H1 (cell line): ENCODE results near the gene KATNIP. TPM values are rescaled to one million over a fixed set of nuclear protein-coding genes. Genes with fewer than 3 reads are reported as not detected.

Experiments
- CTCF ChIA-PET: fragments of 300-600 bp; sonication (Branson Sonifier 250); formaldehyde crosslinking; loops from one replicate; lab custom pipeline; 2021; ENCODE audit not compliant: partially characterized antibody; lab: Charles Lee
- POLR2A ChIA-PET: fragments of 300-600 bp; sonication (Branson Sonifier 250); formaldehyde crosslinking; loops from one replicate; lab custom pipeline; 2021; ENCODE audit warnings: inconsistent platforms; ENCODE audit not compliant: partially characterized antibody; lab: Charles Lee
- DNase-seq, 2 experiments: peaks; one replicate each; pipeline versions ENCODE4 v3.0.0 to v3.0.0-alpha.2; 2010 to 2022; ENCODE audit warnings: low spot score in 2 of 2, low read depth in 1 of 2, mixed read lengths in 1 of 2
- FAIRE-seq: peaks from 2 replicates; lab custom pipeline; 2011; peaks lifted over from hg19 to GRCh38; lab: Jason Lieb, UNC
- H2AFZ ChIP-seq: 2 replicates; pipeline ENCODE4 v1.8.1; 2012; ENCODE audit warnings: low read length, inconsistent platforms
- H2AK5ac ChIP-seq: 2 replicates; pipeline ENCODE4 v1.6.1; 2013; ENCODE audit warnings: low read depth, low read length
- H2BK120ac ChIP-seq: replicated peaks from 2 replicates; pipeline ENCODE3; 2013; ENCODE audit warnings: low read depth, low read length, inconsistent platforms
- H2BK12ac ChIP-seq: 2 replicates; pipeline ENCODE4 v1.6.1; 2013; ENCODE audit warnings: low read depth, low read length
- H2BK15ac ChIP-seq: 2 replicates; pipeline ENCODE4 v1.6.1; 2013; ENCODE audit warnings: low read length
- H2BK20ac ChIP-seq: 2 replicates; pipeline ENCODE4 v1.6.1; 2013; ENCODE audit warnings: low read length
- H2BK5ac ChIP-seq: 2 replicates; pipeline ENCODE4 v1.6.1; 2013; ENCODE audit warnings: low read depth, low read length
- H3K14ac ChIP-seq: 2 replicates; pipeline ENCODE4 v1.6.1; 2013; ENCODE audit warnings: inconsistent platforms; ENCODE audit not compliant: insufficient read length
- H3K18ac ChIP-seq: 2 replicates; pipeline ENCODE4 v1.6.1; 2013; ENCODE audit warnings: low read length; ENCODE audit errors: extremely low read depth
- H3K23ac ChIP-seq: 2 replicates; pipeline ENCODE4 v1.6.1; 2013; ENCODE audit warnings: inconsistent platforms; ENCODE audit not compliant: insufficient read length
- H3K23me2 ChIP-seq: 2 replicates; pipeline ENCODE4 v1.6.1; 2013; ENCODE audit warnings: low read depth, low read length
- H3K27ac ChIP-seq: 2 replicates; pipeline ENCODE4 v1.6.1; 2011; ENCODE audit warnings: low read depth, low read length, inconsistent platforms
- H3K27me3 ChIP-seq, 4 experiments: replicated peaks in 1 of 4; 1 replicate in 1 of 4; 2 replicates in 3 of 4; pipeline versions ENCODE4 v1.6.1 to v1.8.1; 2011 to 2013; ENCODE audit warnings: low read length in 3 of 4, mild to moderate bottlenecking in 3 of 4, inconsistent platforms in 2 of 4, mixed read lengths in 2 of 4, moderate library complexity in 1 of 4; ENCODE audit not compliant: control insufficient read depth in 3 of 4, insufficient read depth in 3 of 4; ENCODE audit errors: extremely low read depth in 1 of 4
- H3K36me3 ChIP-seq, 4 experiments: 2 replicates each; pipeline versions ENCODE4 v1.6.1 to v1.8.1; 2011 to 2013; ENCODE audit warnings: mild to moderate bottlenecking in 4 of 4, low read length in 3 of 4, moderate library complexity in 2 of 4, control low read depth in 1 of 4, inconsistent platforms in 1 of 4; ENCODE audit not compliant: insufficient read depth in 4 of 4, control insufficient read depth in 2 of 4
- H3K4ac ChIP-seq: replicated peaks from 2 replicates; pipeline ENCODE3; 2013; ENCODE audit warnings: low read length, low read depth, mixed read lengths, inconsistent platforms; ENCODE audit not compliant: insufficient read length
- H3K4me1 ChIP-seq, 4 experiments: replicated peaks in 1 of 4; 1 replicate in 1 of 4; 2 replicates in 3 of 4; pipeline versions ENCODE4 v1.6.1 to v1.8.1; 2011 to 2013; ENCODE audit warnings: low read length in 3 of 4, inconsistent platforms in 2 of 4, mixed read lengths in 1 of 4; ENCODE audit not compliant: insufficient read depth in 4 of 4, control insufficient read depth in 3 of 4
- H3K4me2 ChIP-seq, 2 experiments: 2 replicates each; pipeline versions ENCODE4 v1.6.1 to v1.8.1; 2011 to 2013; ENCODE audit warnings: low read depth in 2 of 2, low read length in 2 of 2, control low read depth in 1 of 2, inconsistent platforms in 1 of 2, mild to moderate bottlenecking in 1 of 2; ENCODE audit not compliant: insufficient read depth in 1 of 2
- H3K4me3 ChIP-seq, 4 experiments: fragments of 200-600, 300-600 bp in 1 of 4; sonication (generic), shearing (Covaris generic), sonication (Bioruptor Twin) in 1 of 4; 2 replicates each; pipeline versions ENCODE4 v1.5.1 to v1.8.1; 2011 to 2016; ENCODE audit warnings: low read length in 4 of 4, low read depth in 3 of 4, control low read depth in 2 of 4, inconsistent platforms in 2 of 4, mild to moderate bottlenecking in 2 of 4, mixed read lengths in 1 of 4, moderate library complexity in 1 of 4; ENCODE audit not compliant: insufficient read depth in 2 of 4; ENCODE audit errors: extremely low read depth in 1 of 4
- H3K56ac ChIP-seq: replicated peaks from 2 replicates; pipeline ENCODE3; 2013; ENCODE audit warnings: low read depth, mild to moderate bottlenecking, mixed read lengths, low read length, inconsistent platforms; ENCODE audit not compliant: insufficient read length
- H3K79me1 ChIP-seq: 2 replicates; pipeline ENCODE4 v1.6.1; 2013; ENCODE audit warnings: low read depth, low read length, control low read depth
- H3K79me2 ChIP-seq, 2 experiments: 2 replicates each; pipeline versions ENCODE4 v1.6.1 to v1.8.1; 2012 to 2013; ENCODE audit warnings: low read length in 2 of 2, mild to moderate bottlenecking in 2 of 2, inconsistent platforms in 1 of 2; ENCODE audit not compliant: insufficient read depth in 2 of 2, control insufficient read depth in 1 of 2
- H3K9ac ChIP-seq, 4 experiments: replicated peaks in 1 of 4; 1 replicate in 1 of 4; 2 replicates in 3 of 4; pipeline versions ENCODE4 v1.6.1 to v1.8.1; 2011 to 2013; ENCODE audit warnings: low read depth in 3 of 4, low read length in 3 of 4, control low read depth in 2 of 4, mild to moderate bottlenecking in 2 of 4, moderate library complexity in 2 of 4, inconsistent platforms in 1 of 4; ENCODE audit errors: extremely low read depth in 1 of 4
- H3K9me3 ChIP-seq, 2 experiments: 2 replicates each; pipeline versions ENCODE4 v1.6.1 to v1.8.1; 2012 to 2013; ENCODE audit warnings: mild to moderate bottlenecking in 2 of 2, moderate library complexity in 2 of 2, control low read depth in 1 of 2, inconsistent platforms in 1 of 2, low read depth in 1 of 2, low read length in 1 of 2, mixed read lengths in 1 of 2; ENCODE audit not compliant: insufficient read depth in 2 of 2
- H4K20me1 ChIP-seq, 2 experiments: replicated peaks in 1 of 2; 2 replicates each; pipeline versions ENCODE3 to v1.8.1; 2011 to 2013; ENCODE audit warnings: inconsistent platforms in 2 of 2, low read length in 2 of 2, mild to moderate bottlenecking in 1 of 2; ENCODE audit not compliant: insufficient read depth in 2 of 2, control insufficient read depth in 1 of 2
- H4K5ac ChIP-seq: 2 replicates; pipeline ENCODE4 v1.6.1; 2013; ENCODE audit warnings: low read length, low read depth, mixed read lengths, inconsistent platforms; ENCODE audit not compliant: insufficient read length
- H4K8ac ChIP-seq: 2 replicates; pipeline ENCODE4 v1.8.0; 2013; ENCODE audit warnings: mild to moderate bottlenecking, moderate library complexity, low read length, inconsistent platforms; ENCODE audit not compliant: insufficient read depth; ENCODE audit errors: extremely low read depth
- H4K91ac ChIP-seq: replicated peaks from 2 replicates; pipeline ENCODE3; 2013; ENCODE audit warnings: low read length, mixed read lengths, inconsistent platforms; ENCODE audit not compliant: insufficient read length
- HDAC2 ChIP-seq, 2 experiments: fragments of 300-600 bp in 1 of 2; sonication (generic) in 1 of 2; IDR thresholded peaks; 2 replicates each; pipeline ENCODE4 v1.6.1; 2011 to 2012; ENCODE audit warnings: low read depth in 2 of 2, low read length in 2 of 2, mild to moderate bottlenecking in 2 of 2, moderate library complexity in 2 of 2, borderline replicate concordance in 1 of 2, inconsistent platforms in 1 of 2
- KDM1A ChIP-seq: fragments of 200-600, 300-600 bp; sonication (generic); IDR thresholded peaks from 2 replicates; pipeline ENCODE4 v1.7.1; 2016; ENCODE audit warnings: mild to moderate bottlenecking, low read length, borderline replicate concordance
- KDM5A ChIP-seq: fragments of 200-600 bp; IDR thresholded peaks from 2 replicates; pipeline ENCODE4 v1.7.1; 2012; ENCODE audit warnings: mild to moderate bottlenecking, low read length, inconsistent platforms, mixed read lengths
- RBBP5 ChIP-seq: IDR thresholded peaks from 2 replicates; pipeline ENCODE4 v1.7.1; 2012; ENCODE audit warnings: low read depth, mild to moderate bottlenecking, inconsistent platforms, low read length, moderate library complexity, borderline replicate concordance
- SIN3A ChIP-seq, 2 experiments: IDR thresholded peaks in 1 of 2; conservative IDR thresholded peaks in 1 of 2; 2 replicates each; pipeline ENCODE4 v1.6.1; 2011 to 2012; ENCODE audit warnings: low read length in 2 of 2, improper control_type of control experiment in 1 of 2, low read depth in 1 of 2, mild to moderate bottlenecking in 1 of 2
- TCF12 ChIP-seq: IDR thresholded peaks from 2 replicates; pipeline ENCODE4 v1.6.1; 2011; ENCODE audit warnings: low read depth, mild to moderate bottlenecking, low read length
- YY1 ChIP-seq: IDR thresholded peaks from 2 replicates; pipeline ENCODE4 v1.6.1; 2011; ENCODE audit warnings: low read depth, mild to moderate bottlenecking, low read length
- WGBS, 2 experiments: shearing (Covaris generic) in 1 of 2; methylation state at CpG; one replicate each; pipeline versions ENCODE4 v1.1.6 to v1.1.7; 2013 to 2015; ENCODE audit warnings: low lambda C conversion rate in 2 of 2, mixed read lengths in 2 of 2, inconsistent platforms in 1 of 2, low coverage in 1 of 2, missing lambda C conversion rate in 1 of 2; ENCODE audit not compliant: insufficient replicate concordance in 2 of 2, insufficient coverage in 1 of 2, insufficient read length in 1 of 2; ENCODE audit errors: extremely low coverage in 1 of 2, missing lambda C conversion rate in 1 of 2; 5-methylcytosine and 5-hydroxymethylcytosine counted together
- polyA plus RNA-seq, 7 experiments: library from polyadenylated mRNA; depleted of rRNA in 3 of 7; stranded (reverse) in 5 of 7; unstranded in 2 of 7; fragments of >200 nt in 5 of 7; fragments of 200-250 nt in 2 of 7; gene quantifications; 1 replicate in 5 of 7; 2 replicates in 1 of 7; 4 replicates in 1 of 7; pipeline versions ENCODE4 v1.2.1 to v1.2.3, GENCODE V29; 2011 to 2013; ENCODE audit warnings: missing spikeins in 2 of 7, mixed read lengths in 2 of 7
- total RNA-seq: library from RNA; stranded (reverse); fragmentation: NEBNext Ultra II Directional; extraction: Animal tissue kit (Norgen Biotek cat#: 25700); gene quantifications from 2 replicates; pipeline ENCODE4 v1.2.1, GENCODE V29; 2021
- TF ChIP-seq, protein P1 (sequence below): IDR thresholded peaks from 2 replicates; pipeline ENCODE4 v1.6.1; 2012; ENCODE audit warnings: inconsistent platforms

KATNIP gene
- total and polyA plus RNA-seq, 2 of the 8 experiments (the other 6 are each of a cell fraction or from before 2014, with no cell fraction given): 7.9 to 20.0 TPM

DNA sequence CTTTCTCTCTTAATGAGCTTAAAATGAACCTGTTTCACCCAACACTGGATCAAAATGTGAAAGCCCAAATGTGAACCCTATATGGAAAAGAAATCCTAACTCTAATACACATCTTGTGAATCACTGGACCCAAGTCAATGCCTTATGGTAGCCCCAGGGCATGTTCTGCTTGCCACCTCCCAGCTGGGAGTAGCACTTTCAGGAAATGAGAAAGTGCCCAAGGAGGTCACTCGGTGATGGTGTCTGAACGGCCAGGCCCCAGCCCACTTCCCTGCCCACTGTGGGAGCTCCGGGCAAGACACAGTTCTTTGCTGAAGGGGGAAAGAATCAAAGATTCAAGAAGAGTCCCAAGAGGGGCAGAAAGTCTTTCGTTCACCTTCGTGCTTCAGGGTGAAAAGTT lies 46.3 kb upstream of the KATNIP start:
- no peak overlapping the region for H3K56ac ChIP-seq
- WGBS, 2 experiments: 71% methylated on average over 5 of the region's 5 CpGs; no CpG with 5 or more reads in 1 of the 2 experiments
- H2BK5ac ChIP-seq: no peak overlapping the region
- H4K8ac ChIP-seq: no peak overlapping the region
- no peak overlapping the region for H2AK5ac ChIP-seq
- 0 out of 2 replicates have a peak, but pooled peaks cover 2% of the 10 kb centered on the region for H3K79me1 ChIP-seq
- DNase-seq: no peak
- no peak overlapping the region for H3K9ac ChIP-seq
- no peak overlapping the region for H3K4ac ChIP-seq
- H3K79me2 ChIP-seq: no peaks in the 10 kb centered on the region
- no peak overlapping the region for H3K27ac ChIP-seq
- no peak overlapping the region for H2AFZ ChIP-seq
- H3K36me3 ChIP-seq: peaks cover 51 to 91% (median 84%) of the 10 kb centered on the region in 4 experiments
- H3K9me3 ChIP-seq: no peaks in the 10 kb centered on the region
- no peaks in the 10 kb centered on the region for H3K27me3 ChIP-seq
- no peak for FAIRE-seq
- H3K4me1 ChIP-seq: no peaks in the 10 kb centered on the region
- no peak for TF ChIP-seq YY1
- TF ChIP-seq SIN3A (conservative IDR thresholded peaks at IDR 0.05 in 1 of 2, IDR thresholded peaks at IDR 0.05 in 1 of 2; ENCODE audit: low read depth in 1 of 2, low read length in 2 of 2): no peak
- no peak for TF ChIP-seq HDAC2 (IDR thresholded peaks at IDR 0.05; ENCODE audit: borderline replicate concordance in 1 of 2, low read depth in 2 of 2, low read length in 2 of 2)
- TF ChIP-seq TCF12: no peak
- TF ChIP-seq RBBP5: no peak
- TF ChIP-seq, protein P1, sequence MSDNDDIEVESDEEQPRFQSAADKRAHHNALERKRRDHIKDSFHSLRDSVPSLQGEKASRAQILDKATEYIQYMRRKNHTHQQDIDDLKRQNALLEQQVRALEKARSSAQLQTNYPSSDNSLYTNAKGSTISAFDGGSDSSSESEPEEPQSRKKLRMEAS: no peak
- no peak for TF ChIP-seq KDM5A
- TF ChIP-seq KDM1A: no peak
- no peak overlapping the region for H2BK15ac ChIP-seq
- H3K23me2 ChIP-seq: no peaks in the 10 kb centered on the region
- no peak overlapping the region for H2BK12ac ChIP-seq
- no peak overlapping the region for H3K23ac ChIP-seq
- no peak overlapping the region for H2BK120ac ChIP-seq
- H3K4me2 ChIP-seq: no peak overlapping the region
- no peak overlapping the region for H3K14ac ChIP-seq
- peaks cover 4 to 5% of the 10 kb centered on the region in 2 experiments for H4K20me1 ChIP-seq
- H4K5ac ChIP-seq: no peak overlapping the region
- no peak overlapping the region for H4K91ac ChIP-seq
- ChIA-PET POLR2A (interaction anchor here (1.0 kb wide), 1 partner anchor 37 kb away, joined by 4 read pairs; no protein-coding TSS in a partner anchor), CTCF (interaction anchor here (4.7 kb wide), 1 partner anchor 12 kb away, joined by 25 read pairs; no protein-coding TSS in a partner anchor)
- H2BK20ac ChIP-seq: no peak overlapping the region
- H3K18ac ChIP-seq: no peak overlapping the region
- no peak overlapping the region for H3K4me3 ChIP-seq
